Esophagus muscularis mucosa (tissue), 3 donors: Measurements from ENCODE around the gene SLC35F6.

Experiments used
- POLR2A ChIP-seq: fragments of 450-650 bp; IDR thresholded peaks from one replicate; pipeline ENCODE4 v1.6.1; 2017; ENCODE audit warnings: antibody characterized with exemption, moderate library complexity, mild to moderate bottlenecking, low read depth
- TF ChIP-seq, protein P1 (sequence below), 3 experiments: fragments of 200-600 bp in 2 of 3; fragments of 450-650 bp in 1 of 3; sonication (generic) in 2 of 3; IDR thresholded peaks; one replicate each; pipeline ENCODE4 v1.5.1; 2017 to 2019; ENCODE audit warnings: antibody characterized with exemption in 3 of 3, mild to moderate bottlenecking in 2 of 3, moderate library complexity in 1 of 3

DNA sequence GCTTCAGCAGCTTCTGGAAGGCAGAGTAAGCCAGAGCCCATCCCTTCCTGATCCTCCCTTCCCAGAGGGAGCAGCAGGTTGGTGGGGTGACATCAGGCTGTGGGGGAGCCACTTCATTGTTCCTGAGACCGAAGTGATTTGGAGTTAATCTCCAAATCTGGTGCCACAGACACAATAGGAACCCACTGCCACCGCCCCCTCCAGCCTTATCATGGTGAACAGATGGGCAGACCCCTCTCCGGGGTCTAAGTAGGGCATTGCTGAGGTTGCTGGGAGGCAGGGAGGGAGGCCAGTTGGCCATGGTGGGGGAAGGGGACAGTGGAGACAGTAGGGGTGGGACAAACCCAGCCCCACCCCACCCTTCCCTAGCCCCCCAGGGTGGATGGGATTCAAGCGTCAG is 25.6 kb upstream of the SLC35F6 start:
- no peak for TF ChIP-seq POLR2A
- TF ChIP-seq, protein P1, sequence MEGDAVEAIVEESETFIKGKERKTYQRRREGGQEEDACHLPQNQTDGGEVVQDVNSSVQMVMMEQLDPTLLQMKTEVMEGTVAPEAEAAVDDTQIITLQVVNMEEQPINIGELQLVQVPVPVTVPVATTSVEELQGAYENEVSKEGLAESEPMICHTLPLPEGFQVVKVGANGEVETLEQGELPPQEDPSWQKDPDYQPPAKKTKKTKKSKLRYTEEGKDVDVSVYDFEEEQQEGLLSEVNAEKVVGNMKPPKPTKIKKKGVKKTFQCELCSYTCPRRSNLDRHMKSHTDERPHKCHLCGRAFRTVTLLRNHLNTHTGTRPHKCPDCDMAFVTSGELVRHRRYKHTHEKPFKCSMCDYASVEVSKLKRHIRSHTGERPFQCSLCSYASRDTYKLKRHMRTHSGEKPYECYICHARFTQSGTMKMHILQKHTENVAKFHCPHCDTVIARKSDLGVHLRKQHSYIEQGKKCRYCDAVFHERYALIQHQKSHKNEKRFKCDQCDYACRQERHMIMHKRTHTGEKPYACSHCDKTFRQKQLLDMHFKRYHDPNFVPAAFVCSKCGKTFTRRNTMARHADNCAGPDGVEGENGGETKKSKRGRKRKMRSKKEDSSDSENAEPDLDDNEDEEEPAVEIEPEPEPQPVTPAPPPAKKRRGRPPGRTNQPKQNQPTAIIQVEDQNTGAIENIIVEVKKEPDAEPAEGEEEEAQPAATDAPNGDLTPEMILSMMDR (IDR thresholded peaks at IDR 0.05): no peak
